SU-DHL-6 (cell line): ENCODE results near the gene LIN54.

Experiments
- H2AFZ ChIP-seq: fragments of 200-600 bp; sonication (generic); 2 replicates; pipeline ENCODE4 v1.6.1; 2014; ENCODE audit warnings: low read depth, mild to moderate bottlenecking, moderate library complexity, mixed read lengths, antibody characterized with exemption, low read length; ENCODE audit not compliant: severe bottlenecking
- H3F3A ChIP-seq: fragments of 200-600 bp; shearing (Covaris generic); 2 replicates; pipeline ENCODE4 v1.6.0; 2016; ENCODE audit warnings: antibody characterized with exemption, mild to moderate bottlenecking; ENCODE audit not compliant: insufficient read depth
- H3K27ac ChIP-seq: fragments of 200-600 bp; sonication (generic); 2 replicates; pipeline ENCODE4 v1.5.1; 2016; ENCODE audit warnings: low read depth, mild to moderate bottlenecking, low read length, moderate library complexity, mixed read lengths
- H3K27me3 ChIP-seq: fragments of 200-600 bp; sonication (generic), shearing (Covaris generic); 2 replicates; pipeline ENCODE4 v1.6.0; 2014; ENCODE audit warnings: mild to moderate bottlenecking, low read length
- H3K36me3 ChIP-seq: fragments of 200-600 bp; sonication (generic); 2 replicates; pipeline ENCODE4 v1.6.1; 2014; ENCODE audit warnings: mild to moderate bottlenecking, low read length, mixed read lengths
- H3K4me2 ChIP-seq: fragments of 300-600, 200-600 bp; shearing (Covaris generic), sonication (generic); 2 replicates; pipeline ENCODE4 v1.6.0; 2014; ENCODE audit warnings: low read length, low read depth, mild to moderate bottlenecking; ENCODE audit not compliant: poor library complexity, severe bottlenecking
- H3K4me3 ChIP-seq: fragments of 200-600 bp; sonication (generic); 2 replicates; pipeline ENCODE4 v1.5.1; 2014; ENCODE audit warnings: antibody characterized with exemption, low read length, mild to moderate bottlenecking, mixed read lengths; ENCODE audit not compliant: insufficient read depth, poor library complexity, severe bottlenecking
- H3K79me2 ChIP-seq: fragments of 200-600 bp; sonication (generic); 2 replicates; pipeline ENCODE4 v1.6.1; 2014; ENCODE audit warnings: mild to moderate bottlenecking, low read length, moderate library complexity; ENCODE audit not compliant: insufficient read depth
- H3K9ac ChIP-seq: fragments of 200-600 bp; sonication (generic); 2 replicates; pipeline ENCODE4 v1.7.0; 2014; ENCODE audit warnings: mild to moderate bottlenecking, low read length
- H3K9me2 ChIP-seq: fragments of 200-600 bp; sonication (generic); replicated peaks from 2 replicates; pipeline ENCODE4 v1.6.1; 2014; ENCODE audit warnings: low read length; ENCODE audit not compliant: insufficient read depth
- H3K9me3 ChIP-seq: fragments of 200-600 bp; sonication (generic); 2 replicates; pipeline ENCODE4 v1.6.1; 2014; ENCODE audit warnings: low read length, mixed read lengths; ENCODE audit not compliant: insufficient read depth
- H4K20me1 ChIP-seq: fragments of 200-600 bp; sonication (generic); 2 replicates; pipeline ENCODE4 v1.6.1; 2014; ENCODE audit warnings: low read depth, mild to moderate bottlenecking, antibody characterized with exemption, low read length, moderate library complexity, mixed read lengths
- CTCF ChIP-seq: fragments of 200-600 bp; sonication (generic); IDR thresholded peaks from one replicate; pipeline ENCODE4 v1.5.1; 2017; ENCODE audit warnings: antibody characterized with exemption, mild to moderate bottlenecking, low read length, moderate library complexity; ENCODE audit not compliant: insufficient read depth, poor library complexity, severe bottlenecking
- EZH2phosphoT487 ChIP-seq: fragments of 200-600 bp; sonication (generic), shearing (Covaris generic); conservative IDR thresholded peaks from 2 replicates; pipeline ENCODE4 v1.6.1; 2018; ENCODE audit warnings: mild to moderate bottlenecking, antibody characterized with exemption, low read length, moderate library complexity, mixed read lengths

Gene LIN54

GRCh38 chr4:82947498-82947897 lies 63.1 kb downstream of the LIN54 start:
- Histone ChIP-seq H3F3A (no peaks in the 10 kb centered on the region), H3K27ac (no peak overlapping the region), H3K79me2 (no peaks in the 10 kb centered on the region), H3K9me3 (no peaks in the 10 kb centered on the region), H3K9me2 (no peaks in the 10 kb centered on the region), H3K27me3 (no peaks in the 10 kb centered on the region), H3K4me2 (no peak overlapping the region), H3K36me3 (no peaks in the 10 kb centered on the region), H4K20me1 (no peaks in the 10 kb centered on the region), H3K9ac (no peak overlapping the region), H2AFZ (no peak overlapping the region), H3K4me3 (no peak overlapping the region)
- TF ChIP-seq CTCF (no peak), EZH2phosphoT487 (no peak)

- Histone ChIP-seq H3K4me2 (no peak overlapping the region), H3K9me3 (no peaks in the 10 kb centered on the region), H3F3A (no peaks in the 10 kb centered on the region), H2AFZ (no peak overlapping the region), H4K20me1 (no peaks in the 10 kb centered on the region), H3K36me3 (0 out of 2 replicates have a peak, but pooled peaks cover 4% of the 10 kb centered on the region), H3K79me2 (no peaks in the 10 kb centered on the region), H3K9ac (no peak overlapping the region), H3K27me3 (no peaks in the 10 kb centered on the region), H3K9me2 (no peaks in the 10 kb centered on the region), H3K4me3 (no peak overlapping the region), H3K27ac (no peak overlapping the region)
- TF ChIP-seq CTCF = no peak
- no peak for TF ChIP-seq EZH2phosphoT487
Measured at GRCh38 chr4:82939414-82939813, 71.2 kb downstream of the LIN54 start.

GRCh38 chr4:82934441-82934840 lies 76.2 kb downstream of the LIN54 start:
- no peaks in the 10 kb centered on the region for H3K27me3 ChIP-seq
- no peak overlapping the region for H2AFZ ChIP-seq
- H3K4me3 ChIP-seq = no peak overlapping the region
- no peak for TF ChIP-seq CTCF
- TF ChIP-seq EZH2phosphoT487 = no peak
- no peaks in the 10 kb centered on the region for H3F3A ChIP-seq
- H3K36me3 ChIP-seq = peaks cover 4% of the 10 kb centered on the region; the same call in 1 of the 2 replicates
- H3K79me2 ChIP-seq = no peaks in the 10 kb centered on the region
- H3K27ac ChIP-seq = no peak overlapping the region
- no peaks in the 10 kb centered on the region for H3K9me2 ChIP-seq
- no peak overlapping the region for H3K9ac ChIP-seq
- H4K20me1 ChIP-seq = no peaks in the 10 kb centered on the region
- H3K9me3 ChIP-seq = no peaks in the 10 kb centered on the region
- H3K4me2 ChIP-seq = no peak overlapping the region
